Measurements from ENCODE around the gene CCNT2.
"Not testable (repeated sequence)": the region's sequence is repeated elsewhere in the genome, so short reads cannot be mapped to it uniquely, and the experiment has no call there.

CCNT2 gene

GRCh38 chr2:134918526-134919340 is at the start of gene CCNT2:
Gene CCNT2 (plus strand): TSS chr2:134918822. CDS start chr2:134918855, 33 bp downstream.
- peak; percentile 99 for DNase-seq (ENCODE audit: low read depth)

- peak; percentile 42 for DNase-seq (ENCODE audit: low read depth)
Measured at GRCh38 chr2:134869946-134870736, 48.5 kb upstream of the CCNT2 start.

GRCh38 chr2:134873152-134873551 is 45.5 kb upstream of the CCNT2 start:
- DNase-seq (ENCODE audit: low read depth), result no peak

- no peak for DNase-seq (ENCODE audit: low read depth)
Measured at GRCh38 chr2:134875309-134875708, 43.3 kb upstream of the CCNT2 start.

GRCh38 chr2:134882773-134883172 is 35.8 kb upstream of the CCNT2 start:
- no peak for DNase-seq (ENCODE audit: low read depth)

- DNase-seq (ENCODE audit: low read depth), result no peak
Measured at GRCh38 chr2:134883552-134884293, 34.9 kb upstream of the CCNT2 start.

GRCh38 chr2:134884435-134884834 is 34.2 kb upstream of the CCNT2 start:
- no peak for DNase-seq (ENCODE audit: low read depth)

GRCh38 chr2:134892282-134893035 is 26.2 kb upstream of the CCNT2 start:
- DNase-seq (ENCODE audit: low read depth), result no peak

GRCh38 chr2:134897932-134898331 is 20.7 kb upstream of the CCNT2 start:
- DNase-seq (ENCODE audit: low read depth), result peak; percentile 47

GRCh38 chr2:134899204-134899603 is 19.4 kb upstream of the CCNT2 start:
- DNase-seq (ENCODE audit: low read depth), result no peak

- peak; percentile 59 for DNase-seq (ENCODE audit: low read depth)
Measured at GRCh38 chr2:134900151-134900550, 18.5 kb upstream of the CCNT2 start.

GRCh38 chr2:134903701-134904100 is 14.9 kb upstream of the CCNT2 start:
- peak; percentile 28 for DNase-seq (ENCODE audit: low read depth)

- DNase-seq (ENCODE audit: low read depth), result no peak
Measured at GRCh38 chr2:134905168-134905567, 13.5 kb upstream of the CCNT2 start.

- DNase-seq (ENCODE audit: low read depth), result no peak
Measured at GRCh38 chr2:134906726-134907125, 11.9 kb upstream of the CCNT2 start.

GRCh38 chr2:134907441-134908116 is 11.0 kb upstream of the CCNT2 start:
- not testable (repeated sequence) for DNase-seq (ENCODE audit: low read depth)

GRCh38 chr2:134910763-134911399 is 7.7 kb upstream of the CCNT2 start:
- no peak for DNase-seq (ENCODE audit: low read depth)

- peak; percentile 8 for DNase-seq (ENCODE audit: low read depth)
Measured at GRCh38 chr2:134911400-134911785, 7.2 kb upstream of the CCNT2 start.

GRCh38 chr2:134912361-134912760 is 6.3 kb upstream of the CCNT2 start:
- DNase-seq (ENCODE audit: low read depth), result peak; percentile 83

GRCh38 chr2:134917360-134917865 is 1.2 kb upstream of the CCNT2 start:
- no peak for DNase-seq (ENCODE audit: low read depth)

GRCh38 chr2:134917888-134918525 is 615 bp upstream of the CCNT2 start:
- DNase-seq (ENCODE audit: low read depth), result no peak

Measured in ELR (cell line).